K562 (cell line): Measurements from ENCODE around the gene TDRD3. TPM values are rescaled to one million over a fixed set of nuclear protein-coding genes. Genes with fewer than 3 reads are reported as not detected.

Experiments
- ATF2 ChIP-seq: sonication (generic); formaldehyde crosslinking; IDR thresholded peaks from 2 replicates; pipeline ENCODE4 v1.8.1; 2022; ENCODE audit warnings: missing genetic modification reagents
- MCM5 ChIP-seq: fragments of 450-650 bp; IDR thresholded peaks from 2 replicates; pipeline ENCODE4 v1.6.1; 2016; ENCODE audit warnings: low read depth
- polyA plus RNA-seq, 8 experiments: library from polyadenylated mRNA; depleted of rRNA in 4 of 8; stranded (reverse) in 5 of 8; unstranded in 3 of 8; fragments of >200 nt; fragmentation: Nextera tagmentation in 2 of 8; fragmentation: Illumina TruSeq in 1 of 8; extraction: Ambion mirVana in 2 of 8; extraction: Trizol in 1 of 8; gene quantifications; 2 replicates each; pipeline versions ENCODE4 v1.2.1 to v1.2.3, GENCODE V29; 2011 to 2014; ENCODE audit warnings: inconsistent platforms in 1 of 8, missing spikeins in 1 of 8
- total RNA-seq, 7 experiments: library from RNA; depleted of rRNA in 6 of 7; stranded (reverse); fragments of >200 nt in 6 of 7; fragmentation: Illumina TruSeq in 2 of 7; extraction: Trizol in 2 of 7; gene quantifications; 2 replicates each; pipeline versions ENCODE4 v1.2.1 to v1.2.3, GENCODE V29; 2011 to 2021; ENCODE audit warnings: low replicate concordance in 1 of 7
- TF ChIP-seq, protein P1 (sequence below): sonication (generic); formaldehyde crosslinking; IDR thresholded peaks from 2 replicates; pipeline ENCODE4 v1.8.0; 2022; ENCODE audit warnings: mild to moderate bottlenecking, missing genetic modification reagents, borderline replicate concordance
- TF ChIP-seq, protein P2 (sequence below): fragments of 450-650 bp; IDR thresholded peaks from 2 replicates; pipeline ENCODE4 v1.6.1; 2018; ENCODE audit not compliant: partially characterized antibody

The TDRD3 gene
- total and polyA plus RNA-seq, 9 of the 15 experiments (the other 6 are each of a cell fraction or from before 2014, with no cell fraction given) = 3.6 to 16.4 (median 9.5) TPM

GRCh38 chr13:60358453-60358852, 38.6 kb upstream of the TDRD3 start (continued):
- no peak for TF ChIP-seq ATF2 (CRISPR knock-in tag)
- TF ChIP-seq, protein P1, sequence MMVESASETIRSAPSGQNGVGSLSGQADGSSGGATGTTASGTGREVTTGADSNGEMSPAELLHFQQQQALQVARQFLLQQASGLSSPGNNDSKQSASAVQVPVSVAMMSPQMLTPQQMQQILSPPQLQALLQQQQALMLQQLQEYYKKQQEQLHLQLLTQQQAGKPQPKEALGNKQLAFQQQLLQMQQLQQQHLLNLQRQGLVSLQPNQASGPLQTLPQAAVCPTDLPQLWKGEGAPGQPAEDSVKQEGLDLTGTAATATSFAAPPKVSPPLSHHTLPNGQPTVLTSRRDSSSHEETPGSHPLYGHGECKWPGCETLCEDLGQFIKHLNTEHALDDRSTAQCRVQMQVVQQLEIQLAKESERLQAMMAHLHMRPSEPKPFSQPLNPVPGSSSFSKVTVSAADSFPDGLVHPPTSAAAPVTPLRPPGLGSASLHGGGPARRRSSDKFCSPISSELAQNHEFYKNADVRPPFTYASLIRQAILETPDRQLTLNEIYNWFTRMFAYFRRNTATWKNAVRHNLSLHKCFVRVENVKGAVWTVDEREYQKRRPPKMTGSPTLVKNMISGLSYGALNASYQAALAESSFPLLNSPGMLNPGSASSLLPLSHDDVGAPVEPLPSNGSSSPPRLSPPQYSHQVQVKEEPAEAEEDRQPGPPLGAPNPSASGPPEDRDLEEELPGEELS (CRISPR knock-in tag) = no peak
- no peak for TF ChIP-seq MCM5
- TF ChIP-seq, protein P2, sequence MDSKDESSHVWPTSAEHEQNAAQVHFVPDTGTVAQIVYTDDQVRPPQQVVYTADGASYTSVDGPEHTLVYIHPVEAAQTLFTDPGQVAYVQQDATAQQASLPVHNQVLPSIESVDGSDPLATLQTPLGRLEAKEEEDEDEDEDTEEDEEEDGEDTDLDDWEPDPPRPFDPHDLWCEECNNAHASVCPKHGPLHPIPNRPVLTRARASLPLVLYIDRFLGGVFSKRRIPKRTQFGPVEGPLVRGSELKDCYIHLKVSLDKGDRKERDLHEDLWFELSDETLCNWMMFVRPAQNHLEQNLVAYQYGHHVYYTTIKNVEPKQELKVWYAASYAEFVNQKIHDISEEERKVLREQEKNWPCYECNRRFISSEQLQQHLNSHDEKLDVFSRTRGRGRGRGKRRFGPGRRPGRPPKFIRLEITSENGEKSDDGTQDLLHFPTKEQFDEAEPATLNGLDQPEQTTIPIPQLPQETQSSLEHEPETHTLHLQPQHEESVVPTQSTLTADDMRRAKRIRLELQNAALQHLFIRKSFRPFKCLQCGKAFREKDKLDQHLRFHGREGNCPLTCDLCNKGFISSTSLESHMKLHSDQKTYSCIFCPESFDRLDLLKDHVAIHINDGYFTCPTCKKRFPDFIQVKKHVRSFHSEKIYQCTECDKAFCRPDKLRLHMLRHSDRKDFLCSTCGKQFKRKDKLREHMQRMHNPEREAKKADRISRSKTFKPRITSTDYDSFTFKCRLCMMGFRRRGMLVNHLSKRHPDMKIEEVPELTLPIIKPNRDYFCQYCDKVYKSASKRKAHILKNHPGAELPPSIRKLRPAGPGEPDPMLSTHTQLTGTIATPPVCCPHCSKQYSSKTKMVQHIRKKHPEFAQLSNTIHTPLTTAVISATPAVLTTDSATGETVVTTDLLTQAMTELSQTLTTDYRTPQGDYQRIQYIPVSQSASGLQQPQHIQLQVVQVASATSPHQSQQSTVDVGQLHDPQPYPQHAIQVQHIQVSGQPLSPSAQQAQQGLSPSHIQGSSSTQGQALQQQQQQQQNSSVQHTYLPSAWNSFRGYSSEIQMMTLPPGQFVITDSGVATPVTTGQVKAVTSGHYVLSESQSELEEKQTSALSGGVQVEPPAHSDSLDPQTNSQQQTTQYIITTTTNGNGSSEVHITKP = no peak
